Lower leg skin (tissue), 4 donors: ENCODE measurements around the gene VAMP8. TPM values are rescaled to one million over a fixed set of nuclear protein-coding genes. Genes with fewer than 3 reads are reported as not detected.
"Not testable (repeated sequence)": the region's sequence is repeated elsewhere in the genome, so short reads cannot be mapped to it uniquely, and the experiment has no call there.

Experiments
- DNase-seq, 2 donors: peaks; one replicate each; pipeline ENCODE4 v3.0.0-alpha.2; 2019; ENCODE audit warnings: low spot score in 2 of 2
- H3K4me3 ChIP-seq: fragments of 200-600 bp; sonication (generic); 2 replicates; pipeline ENCODE4 v1.5.1; 2017; ENCODE audit warnings: mild to moderate bottlenecking, low read depth; ENCODE audit not compliant: poor library complexity, severe bottlenecking
- POLR2A ChIP-seq, 2 donors: fragments of 450-650 bp; IDR thresholded peaks; one replicate each; pipeline ENCODE4 v1.6.1; 2016 to 2017; ENCODE audit warnings: antibody characterized with exemption in 2 of 2, mild to moderate bottlenecking in 1 of 2, moderate library complexity in 1 of 2
- WGBS, 2 donors: methylation state at CpG; one replicate each; pipeline ENCODE4 v1.1.5; 2018; 5-methylcytosine and 5-hydroxymethylcytosine counted together
- intact Hi-C: fragments of 100-400 bp; cut with DNase I; formaldehyde crosslinking; loops from one replicate; pipeline ENCODE4 v1.15.0; 2023; ENCODE audit warnings: low total_unique reads
- total RNA-seq, 4 donors: library from RNA; depleted of rRNA; stranded (reverse); fragments of >200 nt; gene quantifications; one replicate each; pipeline ENCODE4 v1.1.0, GENCODE V29; 2016
- TF ChIP-seq, protein P1 (sequence below), 3 donors: fragments of 450-650 bp; IDR thresholded peaks; one replicate each; pipeline ENCODE4 v1.5.1; 2016; ENCODE audit warnings: antibody characterized with exemption in 3 of 3, mild to moderate bottlenecking in 3 of 3, moderate library complexity in 2 of 3

VAMP8 gene
- total RNA-seq, 4 donors from 2014 or later = 88.3 to 207 (median 113) TPM

GRCh38 chr2:85613717-85614515, 36.5 kb downstream of the VAMP8 start:
- intact Hi-C loops = no loop called here
- no peak for DNase-seq
- H3K4me3 ChIP-seq = no peak overlapping the region
- 86 to 88% methylated on average over 10 of the region's 10 CpGs for WGBS, 2 donors
- TF ChIP-seq, protein P1, sequence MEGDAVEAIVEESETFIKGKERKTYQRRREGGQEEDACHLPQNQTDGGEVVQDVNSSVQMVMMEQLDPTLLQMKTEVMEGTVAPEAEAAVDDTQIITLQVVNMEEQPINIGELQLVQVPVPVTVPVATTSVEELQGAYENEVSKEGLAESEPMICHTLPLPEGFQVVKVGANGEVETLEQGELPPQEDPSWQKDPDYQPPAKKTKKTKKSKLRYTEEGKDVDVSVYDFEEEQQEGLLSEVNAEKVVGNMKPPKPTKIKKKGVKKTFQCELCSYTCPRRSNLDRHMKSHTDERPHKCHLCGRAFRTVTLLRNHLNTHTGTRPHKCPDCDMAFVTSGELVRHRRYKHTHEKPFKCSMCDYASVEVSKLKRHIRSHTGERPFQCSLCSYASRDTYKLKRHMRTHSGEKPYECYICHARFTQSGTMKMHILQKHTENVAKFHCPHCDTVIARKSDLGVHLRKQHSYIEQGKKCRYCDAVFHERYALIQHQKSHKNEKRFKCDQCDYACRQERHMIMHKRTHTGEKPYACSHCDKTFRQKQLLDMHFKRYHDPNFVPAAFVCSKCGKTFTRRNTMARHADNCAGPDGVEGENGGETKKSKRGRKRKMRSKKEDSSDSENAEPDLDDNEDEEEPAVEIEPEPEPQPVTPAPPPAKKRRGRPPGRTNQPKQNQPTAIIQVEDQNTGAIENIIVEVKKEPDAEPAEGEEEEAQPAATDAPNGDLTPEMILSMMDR (IDR thresholded peaks at IDR 0.05) = no peak

DNA sequence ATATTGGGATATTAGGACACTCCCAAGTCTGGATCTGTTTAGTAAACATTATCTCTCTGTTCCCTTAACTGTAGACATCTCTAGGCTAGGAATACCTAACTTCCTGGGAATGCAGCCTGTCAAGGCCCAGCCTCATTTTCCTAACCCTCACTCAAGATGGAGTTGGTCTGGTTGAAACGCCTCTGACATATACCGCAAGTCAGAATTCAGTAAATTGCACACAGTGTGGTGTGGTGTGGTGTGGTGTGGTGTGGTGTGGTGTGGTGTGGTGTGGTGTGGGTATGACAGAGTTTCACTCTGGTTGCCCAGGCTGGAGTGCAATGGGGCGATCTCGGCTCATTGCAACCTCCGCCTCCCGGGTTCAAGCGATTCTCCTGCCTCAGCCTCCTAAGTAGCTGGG, 37.4 kb downstream of the VAMP8 start:
- H3K4me3 ChIP-seq, intact Hi-C loops, DNase-seq: not testable (repeated sequence)
- 95 to 96% methylated on average over 7 of the region's 7 CpGs for WGBS, 2 donors

GRCh38 chr2:85615413-85615728, 38.0 kb downstream of the VAMP8 start:
- intact Hi-C loops = no loop called here
- no peak overlapping the region for H3K4me3 ChIP-seq
- TF ChIP-seq, protein P1 (IDR thresholded peaks at IDR 0.05) = no peak
- TF ChIP-seq POLR2A (IDR thresholded peaks at IDR 0.05) = no peak
- peak in 1 of 2 donors; percentile 82 for DNase-seq
- WGBS, 2 donors = 88 to 89% methylated on average over 17 of the region's 17 CpGs

GRCh38 chr2:85617723-85618122, 40.3 kb downstream of the VAMP8 start:
- intact Hi-C loops, H3K4me3 ChIP-seq, DNase-seq: not testable (repeated sequence)
- 82 to 86% methylated on average over 5 of the region's 5 CpGs for WGBS, 2 donors

- DNase-seq = no peak
- H3K4me3 ChIP-seq = no peak overlapping the region
- 74% methylated on average over 6 of the region's 6 CpGs for WGBS, 2 donors
- TF ChIP-seq, protein P1 (IDR thresholded peaks at IDR 0.05) = no peak
- no peak for TF ChIP-seq POLR2A (IDR thresholded peaks at IDR 0.05)
- intact Hi-C loops = no loop called here
Measured at GRCh38 chr2:85619617-85620016, 42.2 kb downstream of the VAMP8 start.

- TF ChIP-seq, protein P1 (IDR thresholded peaks at IDR 0.05) = no peak
- no peak for TF ChIP-seq POLR2A (IDR thresholded peaks at IDR 0.05)
- intact Hi-C loops = no loop called here
- WGBS, 2 donors = 85 to 94% methylated on average over 1 of the region's 1 CpG
- DNase-seq = no peak
- H3K4me3 ChIP-seq = no peak overlapping the region
Measured at GRCh38 chr2:85621338-85621737, 44.0 kb downstream of the VAMP8 start.

DNA sequence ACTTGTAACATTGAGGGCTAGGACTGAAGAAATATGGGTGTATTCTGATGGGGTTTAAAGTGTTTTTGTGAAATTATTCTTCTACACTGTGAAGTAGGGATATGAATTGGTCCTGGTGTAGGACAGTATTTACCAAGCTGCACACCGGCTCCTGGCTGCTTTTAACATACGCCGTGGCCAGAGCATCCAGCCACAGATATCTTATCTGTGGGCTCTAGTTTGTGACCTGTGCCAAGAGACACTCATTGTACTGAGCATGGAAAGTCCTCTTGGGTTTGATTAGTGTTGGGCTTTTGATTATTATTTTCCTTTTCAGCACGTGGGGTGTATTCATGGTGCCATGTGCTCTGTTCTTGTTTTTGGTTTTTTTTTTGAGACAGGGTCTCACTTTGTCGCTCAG, 46.6 kb downstream of the VAMP8 start:
- no peak for TF ChIP-seq POLR2A (IDR thresholded peaks at IDR 0.05)
- TF ChIP-seq, protein P1 (IDR thresholded peaks at IDR 0.05) = no peak
- no peak for DNase-seq
- WGBS, 2 donors = 87 to 89% methylated on average over 5 of the region's 5 CpGs
- intact Hi-C loops = no loop called here
- H3K4me3 ChIP-seq = no peak overlapping the region
